GM19239 (cell line): ENCODE data around the gene RXRA.
"Not testable (repeated sequence)": the region's sequence is repeated elsewhere in the genome, so short reads cannot be mapped to it uniquely, and the experiment has no call there.

Experiments
- DNase-seq: peaks from one replicate; pipeline ENCODE4 v3.0.0; 2011; ENCODE audit warnings: low spot score; ENCODE audit not compliant: insufficient read length
- FAIRE-seq: peaks from 2 replicates; lab custom pipeline; 2011; peaks lifted over from hg19 to GRCh38; lab: Jason Lieb, UNC

The RXRA gene

DNA sequence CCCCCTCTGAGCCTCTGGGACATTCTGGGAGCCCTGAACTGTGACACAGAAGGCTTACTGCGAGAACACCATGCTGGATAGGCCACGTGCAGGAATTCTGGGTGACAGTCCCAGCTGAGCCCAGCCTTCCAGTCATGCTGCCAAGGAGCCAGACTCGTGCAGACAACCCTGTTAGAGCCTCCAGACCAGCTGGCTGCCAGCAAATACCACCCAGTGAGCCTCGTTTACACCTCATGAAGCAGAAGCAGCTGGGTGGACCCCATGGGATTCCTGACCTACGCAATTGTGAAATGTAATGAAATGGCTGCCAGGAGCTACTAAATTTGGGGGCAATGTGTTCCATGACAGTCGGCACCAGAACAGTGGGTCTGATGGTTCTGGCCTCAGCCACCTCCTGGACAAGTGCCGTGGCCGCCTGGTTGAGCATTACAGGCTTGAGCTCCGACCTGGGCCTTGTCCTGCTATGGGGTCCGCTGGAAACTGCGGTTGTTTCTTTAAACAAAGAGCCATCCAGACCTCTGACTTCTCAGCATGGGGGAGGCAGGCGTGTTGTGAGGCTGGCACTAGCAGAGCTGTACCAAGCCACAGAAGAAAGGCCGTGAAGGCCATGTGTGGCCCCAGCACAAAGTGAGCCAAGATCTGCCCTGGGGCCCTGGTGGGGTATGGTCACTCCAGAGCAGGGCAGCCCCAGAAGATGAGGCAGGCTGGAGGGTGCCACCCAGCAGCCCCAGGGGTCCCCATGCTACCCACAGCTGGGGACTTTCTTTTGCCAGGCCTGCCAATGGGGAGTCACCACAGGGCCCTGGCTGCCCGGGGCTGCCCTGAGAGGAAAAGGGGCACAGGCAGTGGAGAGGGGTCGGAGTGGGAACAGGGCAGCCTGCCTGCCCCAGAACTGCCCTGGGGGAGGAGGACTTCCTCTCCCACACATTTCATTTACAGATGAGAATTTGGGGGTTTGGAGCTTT lies 19.3 kb upstream of the RXRA start:
- FAIRE-seq (no peak), DNase-seq (no peak)

GRCh38 chr9:134307674-134308638 lies 18.3 kb upstream of the RXRA start:
- FAIRE-seq (no peak), DNase-seq (no peak)

- FAIRE-seq: not testable (repeated sequence)
Measured at GRCh38 chr9:134308639-134309220, 17.5 kb upstream of the RXRA start.

GRCh38 chr9:134313470-134313869 lies 12.8 kb upstream of the RXRA start:
- DNase-seq (no peak), FAIRE-seq (no peak)

More at GRCh38 chr9:134308639-134309220, 17.5 kb upstream of the RXRA start:
- not testable (repeated sequence) for DNase-seq

- DNase-seq (no peak), FAIRE-seq (no peak)
Measured at GRCh38 chr9:134314039-134314949, 12.0 kb upstream of the RXRA start.

DNA sequence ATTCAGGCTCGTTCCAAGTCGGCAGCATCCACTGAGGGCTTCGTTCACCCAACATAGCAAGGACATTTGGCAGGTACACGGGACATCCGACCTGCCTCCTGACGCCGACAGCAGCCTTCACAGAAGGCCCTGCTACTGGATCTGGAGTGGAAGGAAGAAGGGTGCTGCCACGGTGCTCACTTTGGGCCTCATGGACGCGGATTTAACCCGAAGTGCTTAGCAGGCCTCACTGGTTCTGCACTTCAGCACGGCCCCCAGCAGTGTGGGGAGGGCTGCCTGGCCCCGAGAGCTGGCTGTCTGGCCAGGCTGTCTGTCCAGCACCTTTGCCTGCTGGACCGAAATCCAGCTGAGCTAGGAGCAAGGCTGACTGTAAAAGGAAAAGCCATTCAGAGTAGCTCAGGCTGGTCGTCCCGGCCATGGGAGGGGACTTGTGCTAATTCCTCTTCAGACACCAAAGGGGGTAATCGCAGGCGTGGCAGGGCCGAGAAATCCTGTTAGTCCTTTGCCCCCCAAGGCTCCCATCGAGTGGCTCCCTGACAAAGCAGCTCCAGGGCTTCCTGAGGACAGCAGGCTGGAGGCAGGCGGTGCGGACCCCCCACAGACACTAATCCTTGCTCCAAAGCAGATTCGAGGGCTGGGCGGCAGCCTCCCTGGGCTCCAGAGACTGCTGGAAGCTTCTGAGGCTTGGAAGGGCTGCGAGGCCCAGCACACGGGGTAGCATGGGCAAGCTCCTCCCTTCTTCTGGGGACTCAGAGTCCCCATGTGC lies 11.1 kb upstream of the RXRA start:
- FAIRE-seq (no peak), DNase-seq (no peak)

DNA sequence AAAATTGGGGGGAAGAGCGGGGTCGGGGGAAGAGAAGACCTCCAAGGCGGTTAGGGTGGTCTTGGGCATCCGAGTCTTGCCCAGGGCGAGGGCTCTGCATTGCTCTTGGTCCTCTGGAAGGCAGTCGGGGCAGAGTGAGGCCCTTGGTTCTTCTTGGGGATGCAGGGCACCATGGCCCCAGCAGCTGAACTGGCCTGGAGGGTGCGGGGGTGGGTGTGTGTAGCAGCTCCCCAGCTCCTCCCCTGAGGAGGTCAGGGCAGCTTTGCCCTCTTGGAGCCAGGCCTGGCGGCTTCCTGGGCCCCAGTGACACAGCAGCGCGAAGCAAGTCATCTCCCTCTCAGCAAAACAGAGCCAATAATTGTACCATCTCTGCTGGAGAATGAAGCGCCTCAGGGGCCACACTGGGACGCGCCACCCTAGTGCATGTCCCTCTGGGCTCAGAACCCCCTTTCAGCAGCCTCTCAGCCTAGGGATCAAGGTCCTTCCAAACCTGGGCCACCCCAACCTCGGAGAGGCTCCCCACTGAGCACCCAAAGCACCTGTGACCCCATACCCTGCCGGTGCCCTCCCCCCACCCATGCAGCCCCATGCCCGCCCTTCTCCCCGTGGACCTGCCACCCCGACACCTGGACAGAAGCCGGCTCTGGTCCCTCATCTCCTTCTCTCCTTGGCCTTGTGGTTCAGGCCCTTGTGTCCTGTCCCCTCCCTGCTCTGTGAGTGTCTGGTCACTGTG lies 10.4 kb upstream of the RXRA start:
- DNase-seq (no peak), FAIRE-seq (no peak)

DNA sequence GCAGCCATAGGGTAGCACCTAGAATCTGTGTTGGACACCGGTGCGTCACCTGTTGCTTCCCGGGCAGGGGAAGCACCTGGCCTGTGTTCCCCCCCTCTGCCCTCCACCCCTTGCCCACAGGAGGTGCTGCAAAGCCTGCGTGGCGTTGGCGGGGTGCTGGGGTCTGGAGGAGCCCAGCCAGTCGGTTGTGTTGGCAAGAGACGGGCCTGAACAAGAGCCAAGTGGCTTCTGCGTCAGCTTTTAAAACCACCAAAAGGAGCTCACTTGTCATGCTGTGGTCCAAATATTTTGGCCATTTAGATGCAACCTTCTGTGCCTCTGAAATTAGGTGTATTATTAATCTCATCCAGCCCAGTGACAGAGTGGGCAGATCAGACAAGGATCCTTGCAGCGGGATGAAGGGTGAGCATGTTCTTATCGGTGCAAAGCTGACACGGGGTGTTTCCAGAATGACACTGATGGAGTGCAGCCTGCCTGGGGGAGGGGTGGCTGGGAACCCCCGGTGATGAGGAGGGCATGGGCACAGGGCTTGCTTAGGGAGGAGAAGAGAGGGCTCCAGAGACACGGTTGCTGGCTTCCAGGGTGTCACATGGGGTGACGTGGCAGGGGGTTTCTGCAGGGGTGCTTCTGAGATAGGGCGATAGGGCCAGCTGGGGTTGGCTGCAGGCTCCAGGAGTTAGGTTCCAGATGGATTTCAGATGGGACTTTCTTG lies 9.7 kb upstream of the RXRA start:
- FAIRE-seq (no peak), DNase-seq (no peak)

DNA sequence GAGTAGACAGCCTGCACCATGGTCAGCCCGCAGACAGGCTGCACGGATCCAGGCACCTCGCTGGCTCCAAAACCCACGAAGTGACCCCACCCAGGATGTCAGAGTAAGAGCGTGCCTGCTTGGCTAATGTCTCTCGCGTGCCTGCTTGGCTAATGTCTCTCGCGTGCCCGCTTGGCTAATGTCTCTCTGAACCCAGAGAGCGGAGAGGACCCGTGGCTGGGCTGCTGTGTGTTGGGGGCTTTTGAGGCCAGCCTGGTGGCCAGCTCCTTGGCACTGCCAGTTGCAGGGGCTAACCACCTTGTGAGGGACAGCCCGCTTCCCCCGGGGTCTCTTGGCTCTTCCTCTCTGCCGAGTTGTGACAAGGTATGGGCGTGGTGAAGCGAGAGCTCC lies 8.9 kb upstream of the RXRA start:
- no peak for FAIRE-seq
- DNase-seq: no peak

GRCh38 chr9:134317790-134318414 lies 8.4 kb upstream of the RXRA start:
- FAIRE-seq (no peak), DNase-seq (no peak)

DNA sequence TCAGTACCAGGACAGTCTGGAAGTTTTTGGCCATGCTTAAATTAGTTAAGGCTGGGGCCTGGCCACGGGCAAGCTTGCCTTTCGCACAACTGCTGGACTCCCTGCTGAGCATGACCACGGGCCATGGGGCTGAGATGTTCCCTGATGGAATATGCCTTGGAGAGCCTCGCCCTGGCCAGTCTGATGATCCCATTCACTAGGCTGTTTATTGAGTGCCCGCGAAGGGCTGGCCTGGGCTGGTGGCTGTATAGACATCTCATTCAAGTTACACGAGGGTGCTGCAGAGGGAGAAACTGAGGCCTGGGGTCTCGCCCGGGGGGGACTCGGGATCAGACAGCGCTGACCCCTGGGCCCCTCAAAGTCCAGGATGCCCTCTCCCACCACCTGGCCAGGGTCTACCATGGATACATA lies 7.8 kb upstream of the RXRA start:
- FAIRE-seq (no peak), DNase-seq (no peak)

GRCh38 chr9:134318941-134319305 lies 7.3 kb upstream of the RXRA start:
- FAIRE-seq (no peak), DNase-seq (no peak)

DNA sequence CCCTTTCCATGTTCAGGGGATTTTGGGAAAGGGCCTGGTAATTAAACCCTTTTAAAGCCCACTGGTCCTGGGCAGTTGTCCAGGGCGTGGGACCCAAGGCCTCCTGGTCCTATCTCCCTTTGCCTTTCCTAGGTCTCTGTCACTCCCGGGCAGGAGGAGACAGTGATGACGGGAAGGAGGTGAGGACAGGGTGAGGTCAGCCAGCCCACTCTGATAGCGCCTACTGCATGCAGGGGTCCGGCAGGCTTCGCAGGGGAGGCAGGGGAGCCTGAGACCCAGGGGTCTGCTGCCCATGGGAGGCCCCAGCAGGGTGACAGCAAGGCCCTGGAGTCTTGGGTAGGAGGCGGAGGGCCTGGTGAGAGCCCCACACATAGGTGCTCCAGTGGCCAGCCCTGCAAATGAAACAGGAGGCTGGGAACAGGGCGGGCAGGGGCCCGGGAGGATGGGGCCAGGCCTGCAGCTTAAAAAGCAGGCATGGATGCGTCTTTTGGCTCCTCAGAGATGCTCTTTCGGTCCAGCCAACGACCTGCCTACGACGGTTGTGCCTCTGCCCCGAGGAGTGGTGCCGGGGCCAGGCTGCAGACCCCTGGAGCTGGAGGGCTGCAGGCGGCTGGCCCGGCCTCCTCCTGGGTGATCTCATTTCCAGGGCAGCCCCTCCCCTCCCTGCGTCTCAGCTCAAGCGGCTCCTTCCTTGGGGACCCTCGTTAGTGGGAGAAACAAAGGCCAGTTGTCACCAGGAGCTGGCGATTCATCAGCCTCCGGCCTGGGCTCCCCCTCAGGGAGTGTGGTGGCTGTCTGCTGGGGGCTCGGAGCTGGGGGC lies 6.7 kb upstream of the RXRA start:
- DNase-seq: no peak
- no peak for FAIRE-seq

- no peak for FAIRE-seq
Measured at GRCh38 chr9:134320126-134320867, 6.0 kb upstream of the RXRA start.

GRCh38 chr9:134320868-134321471 lies 5.3 kb upstream of the RXRA start:
- no peak for DNase-seq
- FAIRE-seq: no peak

More at GRCh38 chr9:134320126-134320867, 6.0 kb upstream of the RXRA start:
- DNase-seq: no peak
